Fibroblast of villous mesenchyme (primary cell): ENCODE results near the gene ADCY2. TPM values are rescaled to one million over a fixed set of nuclear protein-coding genes. Genes with fewer than 3 reads are reported as not detected.
A peak's percentile ranks its signal among the peaks of the same experiment; 100 is the strongest.

ENCODE experiments used
- DNase-seq: peaks from one replicate; pipeline ENCODE4 v3.0.0-alpha.2; 2010; ENCODE audit warnings: low read depth
- H3K4me3 ChIP-seq: 2 replicates; pipeline ENCODE4 v1.5.1; 2011; ENCODE audit warnings: low read depth, mild to moderate bottlenecking, low read length
- total RNA-seq: library from RNA; depleted of rRNA; stranded (reverse); fragments of >200 nt; gene quantifications from 2 replicates; pipeline ENCODE4 v1.2.3, GENCODE V29; 2012
- TF ChIP-seq, protein P1 (sequence below): IDR thresholded peaks from 2 replicates; pipeline ENCODE4 v1.5.1; 2012; ENCODE audit warnings: low read depth, mild to moderate bottlenecking, low read length; ENCODE audit not compliant: insufficient read depth

ADCY2 gene
- total RNA-seq, 1 donor = under 0.01 TPM

DNA sequence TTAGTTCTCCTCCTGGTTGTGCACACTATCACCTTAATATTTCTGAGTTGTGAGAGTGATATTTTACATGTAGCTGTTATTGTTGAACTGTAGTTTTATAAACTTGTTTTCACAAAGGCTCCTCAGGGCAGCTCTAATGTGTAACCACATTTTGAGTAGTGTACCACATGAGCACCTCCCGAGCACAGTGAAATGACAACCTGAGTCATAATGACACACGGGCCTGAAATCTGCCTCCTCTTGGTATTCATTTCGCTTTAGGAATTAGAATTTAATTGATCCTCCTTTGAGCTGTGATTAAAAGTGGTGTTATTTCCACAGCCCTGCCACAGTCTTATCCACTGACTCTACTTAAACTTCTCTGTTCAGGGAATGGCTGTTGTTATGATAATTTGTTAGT, 480.9 kb downstream of the ADCY2 start:
- H3K4me3 ChIP-seq = no peak overlapping the region
- TF ChIP-seq, protein P1, sequence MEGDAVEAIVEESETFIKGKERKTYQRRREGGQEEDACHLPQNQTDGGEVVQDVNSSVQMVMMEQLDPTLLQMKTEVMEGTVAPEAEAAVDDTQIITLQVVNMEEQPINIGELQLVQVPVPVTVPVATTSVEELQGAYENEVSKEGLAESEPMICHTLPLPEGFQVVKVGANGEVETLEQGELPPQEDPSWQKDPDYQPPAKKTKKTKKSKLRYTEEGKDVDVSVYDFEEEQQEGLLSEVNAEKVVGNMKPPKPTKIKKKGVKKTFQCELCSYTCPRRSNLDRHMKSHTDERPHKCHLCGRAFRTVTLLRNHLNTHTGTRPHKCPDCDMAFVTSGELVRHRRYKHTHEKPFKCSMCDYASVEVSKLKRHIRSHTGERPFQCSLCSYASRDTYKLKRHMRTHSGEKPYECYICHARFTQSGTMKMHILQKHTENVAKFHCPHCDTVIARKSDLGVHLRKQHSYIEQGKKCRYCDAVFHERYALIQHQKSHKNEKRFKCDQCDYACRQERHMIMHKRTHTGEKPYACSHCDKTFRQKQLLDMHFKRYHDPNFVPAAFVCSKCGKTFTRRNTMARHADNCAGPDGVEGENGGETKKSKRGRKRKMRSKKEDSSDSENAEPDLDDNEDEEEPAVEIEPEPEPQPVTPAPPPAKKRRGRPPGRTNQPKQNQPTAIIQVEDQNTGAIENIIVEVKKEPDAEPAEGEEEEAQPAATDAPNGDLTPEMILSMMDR = no peak
- peak; percentile 55 for DNase-seq

DNA sequence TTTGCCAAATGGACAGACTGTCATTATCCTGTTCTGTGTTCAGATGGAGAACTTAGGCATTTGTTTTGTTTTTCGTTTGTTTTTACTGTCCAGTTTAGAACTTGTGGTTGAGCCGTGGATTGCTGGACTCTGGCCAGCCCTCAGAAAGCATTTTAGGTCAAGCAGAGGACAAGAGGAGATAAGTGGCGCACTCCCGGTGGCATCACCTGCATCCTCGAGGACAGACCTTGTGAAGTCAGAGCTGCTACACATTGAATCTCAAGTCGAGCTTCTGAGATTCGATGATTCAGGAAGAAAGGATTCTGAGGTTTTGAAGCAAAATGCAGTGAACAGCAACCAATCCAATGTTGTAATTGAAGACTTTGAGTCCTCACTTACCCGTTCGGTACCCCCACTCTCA, 481.9 kb downstream of the ADCY2 start:
- TF ChIP-seq, protein P1 = no peak
- peak; percentile 36 for DNase-seq
- H3K4me3 ChIP-seq = no peak overlapping the region

DNA sequence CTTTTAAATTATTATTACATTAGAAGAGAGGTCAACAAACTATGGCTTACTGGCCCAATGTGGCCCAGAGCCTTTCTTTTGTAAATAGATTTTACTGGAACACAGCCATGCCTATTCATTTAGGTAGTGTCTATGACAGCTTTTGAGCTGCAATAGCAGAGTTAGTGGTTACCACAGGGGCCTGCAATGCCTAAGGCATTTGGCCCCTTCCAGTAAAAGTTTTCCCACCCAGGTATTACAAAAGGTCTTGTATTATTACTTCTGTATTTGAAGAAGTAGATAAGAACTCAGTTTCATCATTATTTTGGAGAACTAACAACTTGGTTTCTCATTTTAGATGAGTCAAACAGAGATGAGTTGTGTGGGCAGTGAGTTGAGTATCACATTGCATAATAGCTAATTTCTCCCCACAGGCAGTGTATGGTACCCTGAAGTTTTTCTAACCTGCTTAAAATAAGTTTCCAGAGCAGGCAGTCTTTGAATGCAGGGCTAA, 482.5 kb downstream of the ADCY2 start:
- no peak overlapping the region for H3K4me3 ChIP-seq
- TF ChIP-seq, protein P1 = no peak
- peak; percentile 65 for DNase-seq
